BLaER1 treated with 17β-estradiol and CSF1 and Interleukin-3, amounts not matched to agents 10 nM and 100 nM (cell line): ENCODE measurements around the gene RAMP2.
"Not testable (repeated sequence)": the region's sequence is repeated elsewhere in the genome, so short reads cannot be mapped to it uniquely, and the experiment has no call there.

ENCODE experiments used
- H3K27ac ChIP-seq, 11 experiments: shearing (Covaris generic); formaldehyde crosslinking; 2 replicates each; pipeline ENCODE4 v1.8.1; 2022
- H3K27me3 ChIP-seq, 11 experiments: shearing (Covaris generic); formaldehyde crosslinking; 2 replicates each; pipeline ENCODE4 v1.8.1; 2022
- H3K36me3 ChIP-seq, 11 experiments: shearing (Covaris generic); formaldehyde crosslinking; 2 replicates each; pipeline ENCODE4 v1.8.1; 2022
- H3K4me1 ChIP-seq, 10 experiments: shearing (Covaris generic); formaldehyde crosslinking; 2 replicates each; pipeline ENCODE4 v1.8.1; 2022
- H3K4me2 ChIP-seq, 11 experiments: shearing (Covaris generic); formaldehyde crosslinking; 2 replicates each; pipeline ENCODE4 v1.8.1; 2022
- H3K4me3 ChIP-seq, 10 experiments: shearing (Covaris generic); formaldehyde crosslinking; 2 replicates each; pipeline ENCODE4 v1.8.1; 2022
- H3K9ac ChIP-seq, 11 experiments: shearing (Covaris generic); formaldehyde crosslinking; 2 replicates each; pipeline ENCODE4 v1.8.1; 2022
- H3K9me3 ChIP-seq, 11 experiments: shearing (Covaris generic); formaldehyde crosslinking; replicated peaks in 1 of 11; 2 replicates each; pipeline ENCODE4 v1.8.1; 2022
- H4K20me1 ChIP-seq, 11 experiments: shearing (Covaris generic); formaldehyde crosslinking; 2 replicates each; pipeline ENCODE4 v1.8.1; 2022
- Cebpa-rat ChIP-seq, 11 experiments: shearing (Covaris generic); IDR thresholded peaks; 2 replicates each; pipeline ENCODE4 v1.8.1; 2022

RAMP2 gene, protein sequence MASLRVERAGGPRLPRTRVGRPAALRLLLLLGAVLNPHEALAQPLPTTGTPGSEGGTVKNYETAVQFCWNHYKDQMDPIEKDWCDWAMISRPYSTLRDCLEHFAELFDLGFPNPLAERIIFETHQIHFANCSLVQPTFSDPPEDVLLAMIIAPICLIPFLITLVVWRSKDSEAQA

DNA sequence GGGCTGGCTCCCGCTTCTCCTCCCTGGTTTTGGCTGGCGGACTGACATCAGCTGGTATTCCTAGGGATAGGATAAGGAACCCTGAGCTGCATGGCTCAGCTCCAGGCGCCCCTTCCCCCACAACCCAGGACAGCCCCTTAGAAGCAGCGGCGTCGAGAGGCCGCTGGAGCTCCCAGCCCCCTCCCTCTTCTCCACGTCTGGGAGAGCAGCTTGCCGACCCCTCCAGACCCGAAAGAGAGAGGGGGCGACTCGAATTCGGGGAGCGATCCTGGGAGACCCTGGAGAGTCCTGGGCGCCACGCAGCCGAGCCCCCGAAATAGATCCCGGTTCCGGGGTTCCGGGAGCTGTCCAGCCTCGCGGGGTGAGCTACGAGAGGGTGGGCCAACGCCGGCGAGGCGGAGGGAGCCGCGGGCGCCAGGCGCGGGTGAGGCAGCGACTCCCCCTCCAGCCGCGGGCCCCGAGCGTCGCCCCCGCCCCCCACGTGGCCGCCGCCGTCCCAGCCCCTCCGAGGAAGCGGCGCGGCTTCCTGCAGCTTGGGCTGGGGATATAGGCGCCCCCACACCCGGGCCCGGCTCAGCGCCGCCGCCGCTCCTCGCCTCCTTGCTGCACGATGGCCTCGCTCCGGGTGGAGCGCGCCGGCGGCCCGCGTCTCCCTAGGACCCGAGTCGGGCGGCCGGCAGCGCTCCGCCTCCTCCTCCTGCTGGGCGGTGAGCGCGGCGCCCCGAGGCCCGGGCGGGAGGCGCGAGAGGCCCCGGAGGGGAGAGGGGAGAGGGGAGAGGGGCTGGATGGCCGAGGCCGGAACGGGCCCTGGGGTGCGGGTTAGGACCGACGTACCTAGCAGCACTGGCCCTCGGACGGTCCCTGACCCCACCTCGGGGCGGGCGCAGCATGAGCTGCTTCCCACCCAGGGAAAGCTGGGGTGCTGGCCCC lies at the start of gene RAMP2:
Gene RAMP2 (plus strand): TSS at position 576 of the 930 bp plus-strand sequence. CDS start 35 bp downstream, at position 611.
- peak within 1 kb of the TSS; percentile 35 to 66 (median 59); a peak in 19 of 22 replicates for H3K9ac ChIP-seq
- H3K9me3 ChIP-seq, result no peaks in the 10 kb centered on the region
- peaks cover 0 to 10% (median 0%) of the 10 kb centered on the region in 11 experiments; a peak in 4 of 22 replicates for H4K20me1 ChIP-seq
- H3K4me2 ChIP-seq, result peak within 1 kb of the TSS; percentile 57 to 93 (median 87)
- peak within 1 kb of the TSS; percentile 44 to 68 (median 56) for H3K4me3 ChIP-seq
- peak within 1 kb of the TSS in 2 of 11 experiments; percentile 17 to 19; a peak in 1 of 22 replicates for H3K27ac ChIP-seq
- no peak for TF ChIP-seq Cebpa-rat (IDR thresholded peaks at IDR 0.05)
- no peaks in the 10 kb centered on the region for H3K36me3 ChIP-seq
- H3K27me3 ChIP-seq, result peaks cover 48 to 62% (median 56%) of the 10 kb centered on the region in 11 experiments
- peaks cover 9 to 33% (median 23%) of the 10 kb centered on the region in 10 experiments for H3K4me1 ChIP-seq

DNA sequence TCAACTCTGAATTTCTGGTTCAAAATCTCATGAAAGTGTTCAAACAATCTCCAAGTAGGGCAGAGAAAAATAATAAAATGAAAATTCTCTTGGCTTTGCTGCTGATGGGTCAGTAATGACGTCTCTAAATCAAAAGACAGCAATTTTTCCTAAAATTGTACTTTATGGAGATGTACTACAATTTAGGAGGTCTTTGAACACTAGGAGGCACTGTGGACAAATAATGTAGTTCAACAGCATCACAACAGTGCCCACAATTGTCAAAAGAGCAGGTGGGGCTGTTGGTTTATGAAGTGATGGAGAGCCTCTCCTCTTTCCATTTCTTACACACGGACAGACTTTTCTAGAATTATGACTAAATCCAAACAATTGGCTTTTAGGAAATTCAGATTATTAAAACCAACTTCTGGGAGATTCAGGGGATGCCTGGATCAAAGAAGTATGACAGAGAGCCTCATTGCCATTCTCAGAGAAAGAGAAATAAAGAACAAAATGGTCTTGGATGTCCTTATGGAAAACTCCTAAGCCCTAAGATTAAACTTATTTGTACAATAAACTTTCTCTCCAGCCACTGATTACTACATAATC lies 39.9 kb upstream of the RAMP2 start:
- H3K4me1 ChIP-seq, result no peaks in the 10 kb centered on the region
- H4K20me1 ChIP-seq, result peaks cover 0 to 6% (median 0%) of the 10 kb centered on the region in 11 experiments; a peak in 3 of 22 replicates
- H3K9me3 ChIP-seq, result no peaks in the 10 kb centered on the region
- no peak overlapping the region for H3K4me3 ChIP-seq
- no peak for TF ChIP-seq Cebpa-rat (IDR thresholded peaks at IDR 0.05)
- no peak overlapping the region for H3K27ac ChIP-seq
- no peaks in the 10 kb centered on the region for H3K27me3 ChIP-seq
- no peak overlapping the region for H3K9ac ChIP-seq
- peaks cover 94 to 100% (median 98%) of the 10 kb centered on the region in 11 experiments for H3K36me3 ChIP-seq
- H3K4me2 ChIP-seq, result no peak overlapping the region

DNA sequence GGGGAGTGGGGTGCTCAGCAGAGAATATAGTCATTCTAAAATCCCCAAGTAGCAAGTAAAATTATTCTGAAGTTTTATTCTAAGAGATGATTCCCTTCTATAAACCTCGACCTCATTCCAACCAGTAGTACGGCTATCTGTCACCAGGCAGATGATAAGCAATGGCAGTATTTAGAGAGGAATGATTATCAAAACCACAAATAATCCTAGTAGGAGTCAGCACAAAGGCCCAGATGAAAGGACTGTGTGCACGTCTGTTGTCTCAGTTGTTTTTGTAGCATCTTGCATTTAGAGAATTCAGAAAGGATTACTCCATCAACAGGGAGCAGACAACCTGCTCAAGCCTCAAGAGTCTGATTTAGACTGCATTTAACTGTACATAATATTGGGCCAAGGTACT lies 37.4 kb upstream of the RAMP2 start:
- Histone ChIP-seq H3K9ac (no peak overlapping the region), H3K27me3 (no peaks in the 10 kb centered on the region), H3K4me1 (no peaks in the 10 kb centered on the region), H4K20me1 (peaks cover 0 to 6% (median 0%) of the 10 kb centered on the region in 11 experiments; a peak in 3 of 22 replicates), H3K4me3 (no peak overlapping the region), H3K9me3 (no peaks in the 10 kb centered on the region), H3K27ac (no peak overlapping the region), H3K36me3 (peaks cover 92 to 100% (median 98%) of the 10 kb centered on the region in 11 experiments), H3K4me2 (no peak overlapping the region)
- no peak for TF ChIP-seq Cebpa-rat (IDR thresholded peaks at IDR 0.05)

DNA sequence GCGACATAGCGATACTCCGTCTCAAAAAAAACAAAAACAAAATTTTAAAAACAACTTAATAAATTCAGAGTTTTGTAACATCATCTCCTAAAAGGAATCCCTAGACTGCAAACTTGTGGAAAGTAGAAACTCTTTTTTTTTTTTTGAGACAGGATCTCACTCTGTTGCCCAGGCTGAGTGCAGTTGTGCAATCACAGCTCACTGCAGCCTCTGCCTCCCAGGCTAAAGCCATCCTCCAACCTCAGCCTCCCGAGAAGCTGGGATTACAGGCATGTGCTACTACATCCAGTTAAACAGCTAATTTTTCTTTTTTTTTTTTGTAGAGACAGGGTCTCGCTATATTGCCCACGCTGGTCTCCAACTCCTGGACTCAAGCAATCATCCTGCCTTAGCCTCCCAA lies 35.9 kb upstream of the RAMP2 start:
- peaks cover 0 to 9% (median 0%) of the 10 kb centered on the region in 11 experiments; a peak in 3 of 22 replicates for H4K20me1 ChIP-seq
- H3K9ac ChIP-seq, result no peak overlapping the region
- peaks cover 92 to 100% (median 97%) of the 10 kb centered on the region in 11 experiments for H3K36me3 ChIP-seq
- no peak overlapping the region for H3K4me2 ChIP-seq
- no peaks in the 10 kb centered on the region for H3K9me3 ChIP-seq
- H3K4me1 ChIP-seq, result no peaks in the 10 kb centered on the region
- no peak overlapping the region for H3K27ac ChIP-seq
- TF ChIP-seq Cebpa-rat (IDR thresholded peaks at IDR 0.05), result peak in 2 of 11 experiments; percentile 14 to 57; a peak in 1 of 22 replicates
- no peaks in the 10 kb centered on the region for H3K27me3 ChIP-seq
- no peak overlapping the region for H3K4me3 ChIP-seq

DNA sequence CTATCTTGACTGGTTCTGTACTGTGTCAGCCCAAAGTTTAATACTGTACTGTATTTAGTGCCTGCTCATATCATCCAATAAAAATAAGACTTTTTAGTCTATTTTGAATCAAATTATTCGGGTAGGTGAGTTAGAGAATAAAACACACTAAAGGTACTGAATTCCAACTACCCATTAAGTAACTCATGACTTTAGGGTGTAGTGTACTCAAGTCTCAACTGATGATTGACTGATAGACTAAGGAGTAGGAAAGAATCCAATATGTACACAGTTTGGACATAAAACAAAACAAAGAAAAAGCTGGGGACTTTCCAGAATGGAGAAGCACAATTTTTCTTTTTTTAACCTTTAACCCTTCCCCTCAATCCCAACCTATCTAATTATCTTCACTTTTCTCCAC lies 20.3 kb upstream of the RAMP2 start:
- Histone ChIP-seq H3K27me3 (no peaks in the 10 kb centered on the region), H3K27ac (peak overlapping the region in 1 of 11 experiments; percentile 0; a peak in 1 of 22 replicates), H4K20me1 (peaks cover 0 to 80% (median 0%) of the 10 kb centered on the region in 11 experiments; a peak in 4 of 22 replicates), H3K36me3 (peaks cover 0 to 20% (median 8%) of the 10 kb centered on the region in 11 experiments; a peak in 7 of 22 replicates), H3K4me2 (no peak overlapping the region), H3K4me1 (peaks cover 39 to 87% (median 54%) of the 10 kb centered on the region in 10 experiments), H3K9ac (no peak overlapping the region), H3K9me3 (no peaks in the 10 kb centered on the region; a peak in 1 of 22 replicates), H3K4me3 (no peak overlapping the region)
- no peak for TF ChIP-seq Cebpa-rat (IDR thresholded peaks at IDR 0.05)

DNA sequence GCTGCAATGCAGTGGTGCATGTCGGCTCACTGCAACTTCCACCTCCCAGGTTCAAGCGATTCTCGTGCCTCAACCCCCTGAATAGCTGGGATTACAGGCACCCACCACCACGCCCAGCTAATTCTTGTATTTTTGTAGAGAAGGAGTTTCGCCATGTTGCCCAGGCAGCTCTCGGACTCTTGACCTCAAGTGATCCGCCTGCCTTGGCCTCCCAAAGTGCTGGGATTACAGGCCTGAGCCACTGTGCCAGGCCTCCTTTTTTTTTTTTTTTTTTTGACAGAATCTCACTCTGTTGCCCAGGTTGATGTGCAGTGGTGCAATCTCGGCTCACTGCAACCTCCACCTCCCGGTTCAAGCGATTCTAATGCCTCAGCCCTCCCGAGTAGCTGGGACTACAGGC lies 18.1 kb upstream of the RAMP2 start:
- H3K27me3 ChIP-seq, H3K9me3 ChIP-seq: not testable (repeated sequence)
- Histone ChIP-seq H3K27ac (peak overlapping the region in 8 of 11 experiments; percentile 13 to 96 (median 84); a peak in 10 of 22 replicates), H4K20me1 (peaks cover 0 to 59% (median 0%) of the 10 kb centered on the region in 11 experiments; a peak in 3 of 22 replicates), H3K4me1 (peaks cover 21 to 65% (median 32%) of the 10 kb centered on the region in 10 experiments), H3K36me3 (peaks cover 0 to 14% (median 6%) of the 10 kb centered on the region in 11 experiments; a peak in 6 of 22 replicates), H3K4me2 (peak overlapping the region; percentile 77 to 95 (median 88)), H3K4me3 (peak overlapping the region in 2 of 10 experiments; percentile 73 to 74; a peak in 3 of 20 replicates), H3K9ac (peak overlapping the region in 10 of 11 experiments; percentile 83 to 92 (median 89); a peak in 15 of 22 replicates)

DNA sequence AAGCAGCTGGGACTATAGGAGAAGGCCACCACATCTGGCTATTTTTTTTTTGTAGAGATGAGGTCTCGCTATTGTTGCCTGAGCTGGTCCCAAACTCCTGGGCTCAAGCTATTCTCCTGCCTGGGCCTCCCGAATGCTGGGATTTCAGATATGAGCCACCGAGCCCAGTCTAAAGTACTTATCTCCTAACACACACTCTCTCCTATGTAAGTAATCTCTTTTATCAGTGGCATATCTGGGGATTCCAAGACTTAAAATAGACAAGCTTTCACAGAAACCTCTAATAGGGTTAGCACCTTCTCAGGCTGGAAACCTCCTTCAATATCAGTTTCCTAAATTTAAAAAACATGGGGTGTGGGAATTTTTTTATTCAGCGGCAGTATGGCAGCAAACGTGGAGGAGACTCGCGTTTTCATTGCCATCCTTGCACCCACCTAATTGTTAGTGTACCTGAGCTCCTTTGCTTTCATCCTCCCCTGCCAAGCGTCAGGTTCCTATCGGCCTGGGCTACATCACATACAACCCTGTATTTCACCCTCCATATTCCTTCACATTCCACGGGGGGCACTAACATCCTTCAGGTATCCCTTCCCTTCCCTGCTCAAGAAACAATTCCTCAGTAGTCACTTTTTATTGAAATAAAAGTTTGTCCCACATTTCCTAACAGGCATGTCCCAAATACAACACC lies 17.3 kb upstream of the RAMP2 start:
- H3K4me2 ChIP-seq, result peak overlapping the region; percentile 77 to 95 (median 88)
- TF ChIP-seq Cebpa-rat (IDR thresholded peaks at IDR 0.05), result no peak
- H3K9ac ChIP-seq, result peak overlapping the region; percentile 83 to 92 (median 90)
- H3K4me3 ChIP-seq, result peak overlapping the region; percentile 60 to 78 (median 72)
- no peaks in the 10 kb centered on the region; a peak in 1 of 22 replicates for H3K9me3 ChIP-seq
- peaks cover 0 to 53% (median 0%) of the 10 kb centered on the region in 11 experiments; a peak in 3 of 22 replicates for H4K20me1 ChIP-seq
- peak overlapping the region; percentile 67 to 96 (median 85); a peak in 21 of 22 replicates for H3K27ac ChIP-seq
- H3K4me1 ChIP-seq, result peaks cover 21 to 57% (median 30%) of the 10 kb centered on the region in 10 experiments
- H3K27me3 ChIP-seq, result no peaks in the 10 kb centered on the region
- peaks cover 0 to 14% (median 6%) of the 10 kb centered on the region in 11 experiments; a peak in 6 of 22 replicates for H3K36me3 ChIP-seq

DNA sequence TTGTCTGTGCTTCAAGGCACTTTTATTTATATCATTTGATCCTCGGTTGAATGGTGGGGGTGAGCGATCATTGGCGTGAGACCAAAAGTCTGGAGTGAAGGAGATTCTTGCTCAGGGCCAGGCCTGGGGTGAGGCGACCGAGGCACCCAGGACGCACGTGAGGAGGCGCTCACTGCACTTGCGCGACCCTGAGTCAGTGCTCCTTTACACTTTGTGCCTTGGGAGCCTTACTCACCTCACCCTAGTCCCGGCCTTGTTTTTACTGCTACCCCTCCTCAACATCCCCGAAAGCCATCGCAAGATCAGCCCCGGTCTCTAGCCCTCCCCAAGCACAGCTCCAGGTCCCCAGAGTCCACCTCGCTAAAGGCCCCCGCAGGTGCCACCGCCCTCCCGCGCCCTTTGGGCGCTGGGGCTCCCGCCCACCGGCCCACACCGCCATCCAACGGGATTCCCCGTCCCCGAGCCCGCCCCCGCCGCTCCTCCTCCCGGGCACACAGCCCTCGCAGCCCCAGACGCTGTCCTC lies 16.7 kb upstream of the RAMP2 start:
- peaks cover 21 to 52% (median 29%) of the 10 kb centered on the region in 10 experiments for H3K4me1 ChIP-seq
- H3K9me3 ChIP-seq, result no peaks in the 10 kb centered on the region; a peak in 1 of 22 replicates
- H3K9ac ChIP-seq, result peak overlapping the region; percentile 83 to 92 (median 90)
- peak overlapping the region; percentile 60 to 78 (median 72) for H3K4me3 ChIP-seq
- H3K27ac ChIP-seq, result peak overlapping the region; percentile 67 to 96 (median 85); a peak in 21 of 22 replicates
- no peaks in the 10 kb centered on the region for H3K27me3 ChIP-seq
- H3K36me3 ChIP-seq, result peaks cover 0 to 14% (median 6%) of the 10 kb centered on the region in 11 experiments; a peak in 6 of 22 replicates
- peak overlapping the region; percentile 77 to 95 (median 88) for H3K4me2 ChIP-seq
- peaks cover 0 to 47% (median 0%) of the 10 kb centered on the region in 11 experiments; a peak in 3 of 22 replicates for H4K20me1 ChIP-seq
- no peak for TF ChIP-seq Cebpa-rat (IDR thresholded peaks at IDR 0.05)
